Rectal smooth muscle tissue (tissue), 1 donor: ENCODE measurements around the gene PTDSS2.

Experiments used
- H3K27ac ChIP-seq: one replicate; pipeline ENCODE4 v1.7.0; 2013; ENCODE audit warnings: low read depth, low read length, inconsistent platforms
- H3K27me3 ChIP-seq: one replicate; pipeline ENCODE4 v1.7.0; 2013; ENCODE audit warnings: low read length; ENCODE audit not compliant: control insufficient read depth, insufficient read depth
- H3K36me3 ChIP-seq: one replicate; pipeline ENCODE4 v1.7.0; 2013; ENCODE audit warnings: low read length; ENCODE audit not compliant: control insufficient read depth, insufficient read depth
- H3K4me1 ChIP-seq: one replicate; pipeline ENCODE4 v1.7.0; 2013; ENCODE audit warnings: low read length; ENCODE audit not compliant: control insufficient read depth, insufficient read depth
- H3K4me3 ChIP-seq: one replicate; pipeline ENCODE4 v1.7.0; 2013; ENCODE audit warnings: low read length
- H3K9ac ChIP-seq: one replicate; pipeline ENCODE4 v1.7.0; 2013; ENCODE audit warnings: low read length

PTDSS2 gene

GRCh38 chr11:451738-452137 lies 1.7 kb downstream of the PTDSS2 start:
- Histone ChIP-seq H3K27me3 (no peaks in the 10 kb centered on the region), H3K27ac (no peak overlapping the region), H3K9ac (no peak overlapping the region), H3K36me3 (no peaks in the 10 kb centered on the region), H3K4me3 (peak overlapping the region; percentile 85), H3K4me1 (peaks cover 12% of the 10 kb centered on the region)

GRCh38 chr11:452203-452744 lies 2.2 kb downstream of the PTDSS2 start:
- no peak overlapping the region for H3K4me3 ChIP-seq
- no peak overlapping the region for H3K9ac ChIP-seq
- H3K27me3 ChIP-seq, result no peaks in the 10 kb centered on the region
- H3K27ac ChIP-seq, result no peak overlapping the region
- H3K4me1 ChIP-seq, result peaks cover 12% of the 10 kb centered on the region
- H3K36me3 ChIP-seq, result no peaks in the 10 kb centered on the region

- Histone ChIP-seq H3K4me1 (peaks cover 12% of the 10 kb centered on the region), H3K27me3 (no peaks in the 10 kb centered on the region), H3K36me3 (no peaks in the 10 kb centered on the region), H3K27ac (no peak overlapping the region), H3K4me3 (no peak overlapping the region), H3K9ac (no peak overlapping the region)
Measured at GRCh38 chr11:452916-453527, 2.9 kb downstream of the PTDSS2 start.

- H3K4me3 ChIP-seq, result no peak overlapping the region
- no peak overlapping the region for H3K9ac ChIP-seq
- H3K27me3 ChIP-seq, result no peaks in the 10 kb centered on the region
- H3K27ac ChIP-seq, result no peak overlapping the region
- no peaks in the 10 kb centered on the region for H3K36me3 ChIP-seq
- H3K4me1 ChIP-seq, result peaks cover 9% of the 10 kb centered on the region
Measured at GRCh38 chr11:453564-453963, 3.5 kb downstream of the PTDSS2 start.

- Histone ChIP-seq H3K4me3 (no peak overlapping the region), H3K27me3 (no peaks in the 10 kb centered on the region), H3K27ac (no peak overlapping the region), H3K9ac (no peak overlapping the region), H3K4me1 (peaks cover 5% of the 10 kb centered on the region), H3K36me3 (no peaks in the 10 kb centered on the region)
Measured at GRCh38 chr11:454043-454442, 4.0 kb downstream of the PTDSS2 start.

- no peaks in the 10 kb centered on the region for H3K36me3 ChIP-seq
- H3K27me3 ChIP-seq, result no peaks in the 10 kb centered on the region
- H3K4me1 ChIP-seq, result peaks cover 5% of the 10 kb centered on the region
- no peak overlapping the region for H3K9ac ChIP-seq
- no peak overlapping the region for H3K4me3 ChIP-seq
- H3K27ac ChIP-seq, result no peak overlapping the region
Measured at GRCh38 chr11:454801-455565, 4.9 kb downstream of the PTDSS2 start.

GRCh38 chr11:455566-456147 lies 5.6 kb downstream of the PTDSS2 start:
- Histone ChIP-seq H3K9ac (no peak overlapping the region), H3K36me3 (peaks cover 5% of the 10 kb centered on the region), H3K4me1 (peaks cover 5% of the 10 kb centered on the region), H3K27ac (no peak overlapping the region), H3K4me3 (no peak overlapping the region), H3K27me3 (no peaks in the 10 kb centered on the region)

GRCh38 chr11:456533-456932 lies 6.5 kb downstream of the PTDSS2 start:
- Histone ChIP-seq H3K4me1 (peaks cover under 1% of the 10 kb centered on the region), H3K9ac (no peak overlapping the region), H3K36me3 (peaks cover 12% of the 10 kb centered on the region), H3K27ac (no peak overlapping the region), H3K27me3 (no peaks in the 10 kb centered on the region), H3K4me3 (no peak overlapping the region)

- Histone ChIP-seq H3K4me1 (no peaks in the 10 kb centered on the region), H3K9ac (no peak overlapping the region), H3K4me3 (no peak overlapping the region), H3K36me3 (peaks cover 14% of the 10 kb centered on the region), H3K27me3 (no peaks in the 10 kb centered on the region), H3K27ac (no peak overlapping the region)
Measured at GRCh38 chr11:457111-457760, 7.2 kb downstream of the PTDSS2 start.

- Histone ChIP-seq H3K4me3 (no peak overlapping the region), H3K27ac (no peak overlapping the region)
Measured at GRCh38 chr11:459511-460220, 9.6 kb downstream of the PTDSS2 start.

GRCh38 chr11:460331-461199 lies 10.5 kb downstream of the PTDSS2 start:
- Histone ChIP-seq H3K4me1 (no peaks in the 10 kb centered on the region), H3K27ac (no peak overlapping the region), H3K27me3 (no peaks in the 10 kb centered on the region), H3K36me3 (peaks cover 14% of the 10 kb centered on the region), H3K4me3 (no peak overlapping the region), H3K9ac (no peak overlapping the region)

More at GRCh38 chr11:459511-460220, 9.6 kb downstream of the PTDSS2 start:
- Histone ChIP-seq H3K36me3 (peaks cover 14% of the 10 kb centered on the region), H3K4me1 (no peaks in the 10 kb centered on the region), H3K27me3 (no peaks in the 10 kb centered on the region), H3K9ac (no peak overlapping the region)
